Frontal cortex (tissue), 4 donors: ENCODE measurements around the gene ANGPTL2. TPM values are rescaled to one million over a fixed set of nuclear protein-coding genes. Genes with fewer than 3 reads are reported as not detected.

Source experiments
- DNase-seq, 2 donors: peaks; one replicate each; pipeline ENCODE4 v3.0.0; 2012; ENCODE audit warnings: low spot score in 2 of 2
- FAIRE-seq: peaks from 2 replicates; lab custom pipeline; 2012; peaks lifted over from hg19 to GRCh38; lab: Jason Lieb, UNC
- total RNA-seq: library from RNA; depleted of rRNA; stranded (reverse); fragments of >200 nt; gene quantifications from one replicate; pipeline ENCODE4 v1.2.3, GENCODE V29; 2014
- donor health status: control.
- donor health status: control.
- donor health status: control.

ANGPTL2 gene
- total RNA-seq, 1 donor from 2014 or later, result 2.0 TPM

- no peak for DNase-seq
These were observed 15.4 kb upstream of the ANGPTL2 start for GRCh38 chr9:127137640-127138360.

GRCh38 chr9:127136880-127137639, 14.6 kb upstream of the ANGPTL2 start:
- FAIRE-seq, result no peak

More at GRCh38 chr9:127137640-127138360, 15.4 kb upstream of the ANGPTL2 start:
- no peak for FAIRE-seq

GRCh38 chr9:127136081-127136879, 13.8 kb upstream of the ANGPTL2 start:
- FAIRE-seq (no peak), DNase-seq (no peak)

More at GRCh38 chr9:127136880-127137639, 14.6 kb upstream of the ANGPTL2 start:
- DNase-seq, result no peak

- DNase-seq (no peak), FAIRE-seq (no peak)
These were observed 12.8 kb upstream of the ANGPTL2 start for GRCh38 chr9:127135056-127135745.

DNA sequence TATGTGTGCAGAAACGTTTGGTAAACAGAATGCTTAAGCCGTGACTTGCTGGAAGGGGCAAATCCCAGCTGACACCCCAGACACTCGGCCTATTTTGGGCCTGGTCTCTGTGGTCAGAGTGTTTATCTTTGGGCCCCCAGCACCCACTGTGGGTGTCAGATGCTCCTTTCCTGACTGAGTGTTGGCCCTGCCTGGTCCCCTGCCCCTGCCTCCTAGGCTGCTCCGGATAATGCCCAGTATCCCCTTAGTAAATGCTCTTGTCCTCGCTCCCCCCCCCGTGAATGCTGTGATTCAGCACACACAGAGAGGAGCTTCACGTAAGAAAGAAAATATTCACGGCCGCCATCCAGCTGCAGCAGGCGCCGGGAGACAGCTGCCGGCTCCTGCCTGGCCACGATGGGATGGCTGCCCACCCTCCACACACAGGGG, 11.3 kb upstream of the ANGPTL2 start:
- DNase-seq (peak in 1 of 2 donors; percentile 54), FAIRE-seq (no peak)

- FAIRE-seq (no peak), DNase-seq (no peak)
These were observed 10.6 kb upstream of the ANGPTL2 start for GRCh38 chr9:127132921-127133647.

- FAIRE-seq (no peak), DNase-seq (no peak)
These were observed 9.9 kb upstream of the ANGPTL2 start for GRCh38 chr9:127132375-127132774.

GRCh38 chr9:127131871-127132270, 9.4 kb upstream of the ANGPTL2 start:
- FAIRE-seq (no peak), DNase-seq (no peak)

DNA sequence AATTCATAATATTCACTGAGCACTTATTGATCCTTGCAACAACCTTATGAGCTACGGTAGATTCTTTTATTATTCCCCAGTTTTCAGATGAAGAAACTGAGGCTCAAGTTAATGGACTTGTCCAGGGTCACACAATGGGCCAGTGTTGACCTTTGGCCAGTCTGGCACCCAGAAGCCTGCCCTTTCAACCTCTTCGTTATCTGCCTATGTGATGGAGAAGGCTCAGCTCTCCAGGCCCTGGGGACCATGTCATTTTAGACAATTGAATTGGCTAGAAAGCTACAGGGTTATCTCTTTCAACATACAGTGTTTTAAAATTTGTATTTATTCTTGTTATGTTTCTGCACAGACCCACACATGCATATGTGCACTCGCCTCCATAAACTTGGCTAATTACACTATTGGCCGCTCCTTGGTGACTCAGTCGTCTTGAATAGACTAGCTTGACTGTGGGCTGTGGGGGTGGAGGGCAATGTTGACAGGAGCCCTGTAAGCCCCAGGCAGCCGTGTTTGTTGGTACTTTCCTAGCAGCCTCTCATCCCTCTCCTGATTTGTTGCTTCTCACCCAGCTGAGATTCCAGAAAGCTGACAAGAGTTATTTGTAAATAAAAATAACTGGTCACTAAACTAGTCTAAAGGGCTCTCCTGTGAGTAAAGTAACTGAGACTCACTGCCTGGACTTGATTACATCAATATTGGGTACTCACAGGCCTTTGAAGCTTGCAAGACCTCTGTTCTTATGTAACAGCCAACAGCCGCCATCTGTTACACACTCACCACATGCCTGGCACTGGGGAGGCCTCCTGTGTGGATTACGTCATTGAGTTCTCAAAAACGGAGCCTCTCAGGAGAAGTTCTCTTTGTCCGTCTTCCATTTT, 8.5 kb upstream of the ANGPTL2 start:
- DNase-seq (peak in 1 of 2 donors; percentile 64), FAIRE-seq (no peak)

DNA sequence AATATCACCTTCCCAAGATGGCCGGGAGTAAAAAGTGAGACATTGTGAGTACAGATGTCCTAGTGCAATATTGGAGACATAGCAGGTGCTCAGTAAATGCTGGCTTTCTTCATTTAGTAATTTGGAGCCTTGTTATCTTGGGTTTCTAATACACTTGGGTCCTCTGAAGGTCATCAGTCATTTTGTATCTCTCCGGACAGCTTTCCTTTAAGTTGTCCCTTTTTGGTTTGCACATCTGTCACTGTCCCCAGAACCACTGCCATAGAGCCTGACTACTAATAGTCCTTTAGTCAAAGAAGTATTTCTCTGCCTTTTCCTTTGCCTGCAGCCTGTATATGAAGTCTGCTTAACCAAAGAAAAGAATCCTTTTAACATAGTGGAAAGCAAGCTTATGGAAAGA, 7.8 kb upstream of the ANGPTL2 start:
- no peak for FAIRE-seq
- DNase-seq, result no peak

DNA sequence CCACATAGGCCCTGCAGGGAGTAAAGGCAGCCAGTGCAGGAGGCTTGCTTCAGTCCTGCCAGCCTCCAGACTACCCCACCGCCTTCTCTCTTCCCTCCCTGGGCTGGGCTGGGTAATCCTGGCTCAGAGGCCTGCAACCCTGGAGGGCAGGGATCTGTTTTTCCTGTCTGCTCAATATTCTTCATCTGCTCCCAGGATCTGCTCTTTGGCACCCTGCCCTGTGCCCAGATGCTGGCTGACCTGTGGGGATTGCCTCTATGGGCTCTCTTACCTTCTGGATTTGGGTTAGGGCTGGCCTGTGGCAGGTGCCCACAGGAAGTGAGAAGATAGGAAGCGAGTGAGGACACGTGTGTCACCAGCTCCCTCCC, 7.3 kb upstream of the ANGPTL2 start:
- no peak for DNase-seq
- FAIRE-seq, result no peak

- FAIRE-seq, result no peak
- no peak for DNase-seq
These were observed 6.8 kb upstream of the ANGPTL2 start for GRCh38 chr9:127129073-127129717.

DNA sequence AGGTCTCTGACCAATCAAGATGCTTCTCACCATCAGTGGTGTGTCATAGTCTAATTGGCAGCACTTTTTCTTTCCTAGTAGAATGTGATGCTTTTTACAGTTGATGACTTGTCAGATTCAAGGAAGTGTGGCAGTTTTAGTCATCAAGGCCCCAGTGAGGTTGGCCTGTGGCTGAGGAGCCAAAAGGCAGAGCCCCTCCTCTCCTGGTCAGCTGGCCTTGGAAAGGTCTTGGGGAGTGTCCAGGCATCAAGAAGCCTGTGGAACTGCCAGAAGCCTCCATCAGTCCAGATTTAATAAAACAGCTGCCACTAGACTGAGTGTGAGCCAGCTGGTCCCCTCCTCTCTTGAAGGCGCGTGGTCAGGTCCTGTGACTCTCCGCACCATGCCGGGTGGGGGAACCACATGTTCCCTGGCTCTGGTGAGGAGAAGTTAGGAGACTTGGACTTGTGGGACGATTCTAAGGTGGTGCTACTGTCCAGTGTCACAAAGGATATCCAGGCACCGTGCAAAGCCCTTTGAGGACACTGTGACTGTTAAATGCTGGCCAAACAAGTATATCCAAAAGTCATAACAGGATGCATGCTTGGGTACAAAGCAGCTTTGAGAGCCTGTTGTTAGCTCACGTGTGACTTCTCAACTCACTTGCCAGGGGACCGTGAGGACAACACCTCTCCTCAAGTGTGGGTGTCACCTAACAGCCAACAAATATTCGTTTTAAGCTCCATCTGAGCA, 6.1 kb upstream of the ANGPTL2 start:
- DNase-seq, result no peak
- FAIRE-seq, result no peak

DNA sequence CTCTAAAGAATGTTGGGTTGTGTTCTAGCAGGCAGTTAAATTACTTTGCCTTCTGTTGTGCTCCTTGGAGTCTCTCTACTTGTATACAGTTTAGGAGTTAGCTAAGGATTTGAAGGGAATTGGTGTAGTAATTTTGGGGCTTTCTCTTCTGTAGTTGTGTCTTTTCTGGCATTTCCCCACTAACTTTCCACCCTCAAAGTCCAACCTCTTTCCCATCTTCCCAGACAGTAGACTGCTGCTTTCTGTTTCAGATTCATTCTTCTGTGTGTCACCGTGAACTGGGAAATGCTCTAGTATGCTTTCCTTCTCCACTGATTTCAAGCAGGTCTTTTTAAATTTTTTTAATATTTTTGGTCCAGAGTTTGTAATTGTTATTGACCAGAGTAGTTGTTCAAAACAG, 4.5 kb upstream of the ANGPTL2 start:
- DNase-seq, result no peak
- no peak for FAIRE-seq

- DNase-seq (no peak), FAIRE-seq (no peak)
These were observed 2.4 kb upstream of the ANGPTL2 start for GRCh38 chr9:127124792-127125191.

DNA sequence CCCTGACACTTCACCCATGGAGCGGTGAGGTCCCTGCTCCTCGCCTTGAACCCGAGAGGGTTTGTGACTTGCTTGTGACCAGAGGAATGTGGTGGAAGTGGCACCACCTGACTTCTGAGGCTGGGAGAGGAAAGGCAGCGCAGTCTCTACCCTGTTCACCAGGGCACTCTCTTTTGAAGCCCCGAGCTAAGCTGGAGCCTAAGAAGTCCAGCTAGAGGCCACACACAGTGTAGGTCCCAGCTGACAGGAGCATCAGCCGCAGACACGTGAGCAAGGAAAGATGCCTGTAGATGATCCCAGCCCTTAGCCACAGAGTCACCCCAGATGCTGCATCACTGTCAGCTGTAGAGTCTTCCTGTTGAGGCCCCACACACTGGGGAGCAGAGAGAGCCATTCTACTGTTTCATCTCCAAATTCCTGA, 1.7 kb upstream of the ANGPTL2 start:
- FAIRE-seq, result no peak
- no peak for DNase-seq
